Activated CD4-positive, alpha-beta memory T cell treated with anti-CD3 and anti-CD28 coated beads for 36 hours (primary cell): ENCODE data around the gene CKAP5. TPM values are rescaled to one million over a fixed set of nuclear protein-coding genes. Genes with fewer than 3 reads are reported as not detected.
"Not testable (repeated sequence)": the region's sequence is repeated elsewhere in the genome, so short reads cannot be mapped to it uniquely, and the experiment has no call there.

Source experiments
- CTCF ChIA-PET: fragments of 350-600 bp; sonication (Branson Sonifier 250); formaldehyde crosslinking; loops from one replicate; lab custom pipeline; 2021; ENCODE audit warnings: antibody characterized with exemption, inconsistent platforms; lab: Charles Lee
- POLR2A ChIA-PET: fragments of 350-600 bp; sonication (Branson Sonifier 250); formaldehyde crosslinking; loops from one replicate; lab custom pipeline; 2021; ENCODE audit warnings: antibody characterized with exemption; lab: Charles Lee
- DNase-seq: peaks from one replicate; pipeline ENCODE4 v3.0.0-alpha.2; 2020
- H3K27ac Mint-ChIP-seq: one replicate; pipeline ENCODE4 v1.8.0; 2021; ENCODE audit warnings: mixed read lengths
- H3K27me3 Mint-ChIP-seq: one replicate; pipeline ENCODE4 v1.8.0; 2021; ENCODE audit warnings: mixed read lengths
- H3K36me3 Mint-ChIP-seq: one replicate; pipeline ENCODE4 v1.8.0; 2021; ENCODE audit warnings: mixed read lengths
- H3K4me1 Mint-ChIP-seq: one replicate; pipeline ENCODE4 v1.8.0; 2021; ENCODE audit warnings: low read depth, mixed read lengths
- H3K4me3 Mint-ChIP-seq: one replicate; pipeline ENCODE4 v1.8.0; 2021; ENCODE audit warnings: mild to moderate bottlenecking, mixed read lengths
- H3K9me3 Mint-ChIP-seq: one replicate; pipeline ENCODE4 v1.8.0; 2021; ENCODE audit warnings: mixed read lengths
- intact Hi-C: fragments of 100-400 bp; cut with micrococcal nuclease; formaldehyde crosslinking; loops from one replicate; pipeline ENCODE4 v1.15.1; 2023
- total RNA-seq, 2 experiments: library from RNA; stranded (reverse); gene quantifications; one replicate each; pipeline ENCODE4 v1.2.3, GENCODE V29; 2021

Gene CKAP5
- total RNA-seq, 2 experiments from 2014 or later: 174 TPM

GRCh38 chr11:46826310-46827044 lies 19.6 kb downstream of the CKAP5 start:
- H3K27ac Mint-ChIP-seq: no peak overlapping the region
- DNase-seq: peak; percentile 69
- H3K36me3 Mint-ChIP-seq: no peaks in the 10 kb centered on the region
- ChIA-PET POLR2A (interaction anchor here (0.5 to 1.1 kb wide), 3 partner anchors 9 to 337 kb away, joined by 4 to 5 read pairs (median 4); no protein-coding TSS in a partner anchor), CTCF (interaction anchor here (1.0 to 1.3 kb wide), 2 partner anchors 19 to 327 kb away, joined by 3 read pairs; no protein-coding TSS in a partner anchor)
- intact Hi-C loops: loop anchor here (2.0 kb wide), 1 partner anchor 20 kb away; the partner anchor contains the start of gene CKAP5
- peak overlapping the region; percentile 48 for H3K4me3 Mint-ChIP-seq
- H3K4me1 Mint-ChIP-seq: peaks cover 20% of the 10 kb centered on the region
- no peaks in the 10 kb centered on the region for H3K9me3 Mint-ChIP-seq
- no peaks in the 10 kb centered on the region for H3K27me3 Mint-ChIP-seq

GRCh38 chr11:46808799-46809431 lies 37.2 kb downstream of the CKAP5 start:
- peaks cover 30% of the 10 kb centered on the region for H3K36me3 Mint-ChIP-seq
- DNase-seq: no peak
- H3K9me3 Mint-ChIP-seq: no peaks in the 10 kb centered on the region
- H3K27me3 Mint-ChIP-seq: no peaks in the 10 kb centered on the region
- no peak overlapping the region for H3K27ac Mint-ChIP-seq
- H3K4me3 Mint-ChIP-seq: no peak overlapping the region
- POLR2A ChIA-PET: no interaction called here
- intact Hi-C loops: no loop called here
- H3K4me1 Mint-ChIP-seq: peaks cover 4% of the 10 kb centered on the region
- CTCF ChIA-PET: interaction anchor here (1.0 to 1.2 kb wide), 2 partner anchors 10 to 90 kb away, joined by 3 read pairs; partner anchors contain the start of gene F2

- Mint-ChIP-seq H3K27me3 (no peaks in the 10 kb centered on the region), H3K4me1 (no peaks in the 10 kb centered on the region), H3K36me3 (peaks cover 29% of the 10 kb centered on the region), H3K9me3 (no peaks in the 10 kb centered on the region), H3K27ac (no peak overlapping the region), H3K4me3 (no peak overlapping the region)
- intact Hi-C loops: loop anchor here (5.0 kb wide), 1 partner anchor 40 kb away; no protein-coding TSS in a partner anchor
- CTCF ChIA-PET: interaction anchor here (0.7 kb wide), 1 partner anchor 10 kb away, joined by 3 read pairs; no protein-coding TSS in a partner anchor
- DNase-seq: no peak
- POLR2A ChIA-PET: no interaction called here
Measured at GRCh38 chr11:46801694-46802470, 44.2 kb downstream of the CKAP5 start.

- intact Hi-C loops: loop anchor here (5.0 kb wide), 1 partner anchor 38 kb away; no protein-coding TSS in a partner anchor
- ChIA-PET CTCF (no interaction called here), POLR2A (no interaction called here)
- H3K36me3 Mint-ChIP-seq: peaks cover 34% of the 10 kb centered on the region
- no peak overlapping the region for H3K4me3 Mint-ChIP-seq
- H3K9me3 Mint-ChIP-seq: no peaks in the 10 kb centered on the region
- no peak overlapping the region for H3K27ac Mint-ChIP-seq
- DNase-seq: no peak
- no peaks in the 10 kb centered on the region for H3K4me1 Mint-ChIP-seq
- no peaks in the 10 kb centered on the region for H3K27me3 Mint-ChIP-seq
Measured at GRCh38 chr11:46800177-46800576, 45.9 kb downstream of the CKAP5 start.

GRCh38 chr11:46799725-46800124 lies 46.4 kb downstream of the CKAP5 start:
- CTCF ChIA-PET, H3K27ac Mint-ChIP-seq, POLR2A ChIA-PET, DNase-seq, H3K27me3 Mint-ChIP-seq, H3K4me1 Mint-ChIP-seq, H3K9me3 Mint-ChIP-seq, H3K4me3 Mint-ChIP-seq: not testable (repeated sequence)
- intact Hi-C loops: loop anchor here (5.0 kb wide), 1 partner anchor 37 kb away; no protein-coding TSS in a partner anchor
- peaks cover 37% of the 10 kb centered on the region for H3K36me3 Mint-ChIP-seq

- no peaks in the 10 kb centered on the region for H3K27me3 Mint-ChIP-seq
- no peak overlapping the region for H3K4me3 Mint-ChIP-seq
- no peak overlapping the region for H3K27ac Mint-ChIP-seq
- H3K9me3 Mint-ChIP-seq: no peaks in the 10 kb centered on the region
- peaks cover 49% of the 10 kb centered on the region for H3K36me3 Mint-ChIP-seq
- intact Hi-C loops: no loop called here
- ChIA-PET POLR2A (no interaction called here), CTCF (no interaction called here)
- DNase-seq: no peak
- no peaks in the 10 kb centered on the region for H3K4me1 Mint-ChIP-seq
Measured at GRCh38 chr11:46778416-46778815, 67.7 kb downstream of the CKAP5 start.

GRCh38 chr11:46776878-46777277 lies 69.2 kb downstream of the CKAP5 start:
- Mint-ChIP-seq H3K9me3 (no peaks in the 10 kb centered on the region), H3K4me3 (no peak overlapping the region), H3K27me3 (no peaks in the 10 kb centered on the region), H3K36me3 (peaks cover 55% of the 10 kb centered on the region), H3K4me1 (no peaks in the 10 kb centered on the region), H3K27ac (no peak overlapping the region)
- POLR2A ChIA-PET: no interaction called here
- no peak for DNase-seq
- intact Hi-C loops: no loop called here
- CTCF ChIA-PET: no interaction called here

GRCh38 chr11:46769636-46770221 lies 76.4 kb downstream of the CKAP5 start:
- Mint-ChIP-seq H3K27ac (no peak overlapping the region), H3K27me3 (no peaks in the 10 kb centered on the region), H3K36me3 (peaks cover 38% of the 10 kb centered on the region), H3K4me1 (no peaks in the 10 kb centered on the region), H3K4me3 (no peak overlapping the region), H3K9me3 (no peaks in the 10 kb centered on the region)
- ChIA-PET POLR2A (interaction anchor here (0.7 kb wide), 1 partner anchor 82 kb away, joined by 3 read pairs; no protein-coding TSS in a partner anchor), CTCF (no interaction called here)
- intact Hi-C loops: no loop called here
- DNase-seq: no peak

- Mint-ChIP-seq H3K36me3 (peaks cover 38% of the 10 kb centered on the region), H3K9me3 (no peaks in the 10 kb centered on the region), H3K4me1 (no peaks in the 10 kb centered on the region), H3K27me3 (no peaks in the 10 kb centered on the region), H3K4me3 (no peak overlapping the region), H3K27ac (no peak overlapping the region)
- no peak for DNase-seq
- intact Hi-C loops: no loop called here
- ChIA-PET POLR2A (no interaction called here), CTCF (no interaction called here)
Measured at GRCh38 chr11:46766656-46767055, 79.4 kb downstream of the CKAP5 start.

GRCh38 chr11:46762248-46762647 lies 83.8 kb downstream of the CKAP5 start:
- Mint-ChIP-seq H3K4me1 (no peaks in the 10 kb centered on the region), H3K4me3 (no peak overlapping the region), H3K9me3 (no peaks in the 10 kb centered on the region), H3K27ac (no peak overlapping the region), H3K27me3 (no peaks in the 10 kb centered on the region), H3K36me3 (peaks cover 49% of the 10 kb centered on the region)
- intact Hi-C loops: loop anchor here (5.0 kb wide), 1 partner anchor 40 kb away; no protein-coding TSS in a partner anchor
- no peak for DNase-seq
- ChIA-PET POLR2A (no interaction called here), CTCF (no interaction called here)

- Mint-ChIP-seq H3K36me3 (peaks cover 49% of the 10 kb centered on the region), H3K4me3 (no peak overlapping the region), H3K27ac (no peak overlapping the region), H3K27me3 (no peaks in the 10 kb centered on the region), H3K4me1 (no peaks in the 10 kb centered on the region), H3K9me3 (no peaks in the 10 kb centered on the region)
- POLR2A ChIA-PET: no interaction called here
- CTCF ChIA-PET: no interaction called here
- intact Hi-C loops: loop anchor here (5.0 kb wide), 1 partner anchor 40 kb away; no protein-coding TSS in a partner anchor
- DNase-seq: no peak
Measured at GRCh38 chr11:46761807-46762206, 84.3 kb downstream of the CKAP5 start.
